SK-N-MC (cell line): ENCODE results near the gene ATP6V1G1.
A peak's percentile ranks its signal among the peaks of the same experiment; 100 is the strongest.
"Not testable (repeated sequence)": the region's sequence is repeated elsewhere in the genome, so short reads cannot be mapped to it uniquely, and the experiment has no call there.

Experiments used
- DNase-seq: peaks from one replicate; pipeline ENCODE4 v3.0.0-alpha.2; 2011; ENCODE audit warnings: low read depth, low spot score
- H3K27ac ChIP-seq: fragments of 200-600 bp; sonication (generic); 2 replicates; pipeline ENCODE4 v1.5.1; 2016; ENCODE audit warnings: mixed run types
- H3K36me3 ChIP-seq: fragments of 200-600 bp; sonication (generic); 2 replicates; pipeline ENCODE4 v1.6.1; 2017; ENCODE audit warnings: antibody characterized with exemption, low read length, mixed read lengths; ENCODE audit not compliant: insufficient read depth
- H3K4me3 ChIP-seq: fragments of 200-600 bp; sonication (generic); 2 replicates; pipeline ENCODE4 v1.5.1; 2016
- H3K9ac ChIP-seq: fragments of 200-600 bp; sonication (generic); 2 replicates; pipeline ENCODE4 v1.8.0; 2017; ENCODE audit warnings: mixed run types, mixed read lengths; ENCODE audit not compliant: insufficient read length
- H3K9me3 ChIP-seq: fragments of 200-600 bp; sonication (generic); 2 replicates; pipeline ENCODE4 v1.6.1; 2017; ENCODE audit warnings: low read depth, mild to moderate bottlenecking, antibody characterized with exemption, low read length, moderate library complexity, mixed read lengths
- EZH2 ChIP-seq: fragments of 200-600 bp; sonication (generic); IDR thresholded peaks from one replicate; pipeline ENCODE4 v1.6.1; 2017; ENCODE audit warnings: antibody characterized with exemption
- FOXP2 ChIP-seq: optimal IDR thresholded peaks from 2 replicates; pipeline ENCODE3; 2011; ENCODE audit warnings: mild to moderate bottlenecking, moderate library complexity; ENCODE audit not compliant: insufficient read depth; ENCODE audit errors: extremely low read length, control extremely low read depth
- POLR2AphosphoS5 ChIP-seq: IDR thresholded peaks from 2 replicates; pipeline ENCODE4 v1.6.1; 2012; ENCODE audit warnings: mild to moderate bottlenecking, low read depth, low read length, borderline replicate concordance

ATP6V1G1 gene

DNA sequence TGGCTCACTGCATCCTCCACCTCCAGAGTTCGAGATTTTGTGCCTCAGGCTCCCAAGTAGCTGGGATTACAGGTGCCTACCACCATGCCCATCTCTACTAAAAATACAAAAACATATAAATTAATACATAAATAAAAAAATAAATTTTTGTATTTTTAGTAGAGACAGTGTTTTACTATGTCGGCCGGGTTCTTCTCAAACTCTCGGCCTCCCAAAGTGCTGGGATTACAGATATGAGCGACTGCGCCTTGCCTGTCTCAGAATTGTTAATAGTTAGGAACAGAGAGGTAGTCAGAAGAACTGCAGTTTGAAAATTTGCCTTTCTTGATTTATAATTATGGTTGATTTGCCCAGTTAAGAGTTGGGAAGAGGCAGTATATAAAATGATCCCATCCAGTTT lies 2.8 kb downstream of the ATP6V1G1 start:
- no peak overlapping the region for H3K9ac ChIP-seq
- H3K36me3 ChIP-seq, result peaks cover 33% of the 10 kb centered on the region
- no peak for TF ChIP-seq POLR2AphosphoS5
- TF ChIP-seq EZH2, result no peak
- no peak for TF ChIP-seq FOXP2
- no peak overlapping the region for H3K4me3 ChIP-seq
- no peaks in the 10 kb centered on the region for H3K9me3 ChIP-seq
- H3K27ac ChIP-seq, result no peak overlapping the region
- no peak for DNase-seq

DNA sequence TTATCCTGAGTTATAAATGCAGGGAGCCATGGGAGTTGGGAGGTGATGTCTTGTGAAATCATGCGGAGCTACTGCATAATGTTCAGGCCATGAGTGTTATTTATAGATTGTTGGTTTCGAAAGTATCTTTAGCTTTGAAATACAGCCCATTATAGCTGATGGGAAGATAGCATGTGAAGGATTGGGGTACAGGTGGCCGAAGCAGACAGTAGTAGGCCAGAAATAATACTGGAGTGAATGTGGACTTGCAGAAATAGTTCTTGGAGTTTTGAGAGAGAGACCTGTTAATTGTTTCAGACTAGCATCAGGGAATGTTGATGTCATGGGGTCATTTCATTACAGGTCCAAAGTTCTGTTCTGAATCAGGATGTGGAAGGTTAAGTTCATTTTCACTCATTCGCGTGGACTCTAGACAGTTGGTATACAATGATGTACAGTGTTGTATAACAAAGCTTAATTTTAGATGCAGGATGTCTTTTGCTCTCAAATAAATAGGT lies 3.8 kb downstream of the ATP6V1G1 start:
- peak overlapping the region; percentile 37 for H3K9ac ChIP-seq
- DNase-seq, result no peak
- H3K4me3 ChIP-seq, result no peak overlapping the region

DNA sequence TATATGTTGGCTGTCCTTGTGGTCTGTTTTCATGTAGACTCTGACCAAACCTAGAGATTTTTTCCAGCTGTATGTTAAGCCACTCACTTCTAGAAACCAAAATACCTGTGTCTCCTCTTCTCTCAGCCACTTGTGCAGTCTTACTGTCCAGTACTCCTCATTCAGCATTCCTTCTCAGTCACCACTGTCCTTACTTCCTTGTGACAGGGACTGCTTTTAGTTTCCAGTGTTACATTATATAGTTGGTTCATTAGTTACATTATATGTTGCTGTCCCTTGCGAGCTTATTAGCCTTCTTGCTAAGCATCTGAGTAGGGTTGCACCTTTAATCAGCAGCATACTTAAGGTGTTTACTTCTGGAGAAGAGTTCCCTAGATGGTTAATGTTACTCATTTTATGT lies 4.3 kb downstream of the ATP6V1G1 start:
- TF ChIP-seq EZH2 (no peak), FOXP2 (no peak), POLR2AphosphoS5 (no peak)
- H3K27ac ChIP-seq, result no peak overlapping the region
- DNase-seq, result no peak
- no peak overlapping the region for H3K4me3 ChIP-seq
- H3K9me3 ChIP-seq, result no peaks in the 10 kb centered on the region
- H3K36me3 ChIP-seq, result peaks cover 46% of the 10 kb centered on the region
- H3K9ac ChIP-seq, result no peak overlapping the region

More for the DNA sequence above, 3.8 kb downstream of the ATP6V1G1 start:
- TF ChIP-seq EZH2, result no peak
- no peak for TF ChIP-seq FOXP2
- Histone ChIP-seq H3K9me3 (no peaks in the 10 kb centered on the region), H3K27ac (no peak overlapping the region), H3K36me3 (peaks cover 42% of the 10 kb centered on the region)

DNA sequence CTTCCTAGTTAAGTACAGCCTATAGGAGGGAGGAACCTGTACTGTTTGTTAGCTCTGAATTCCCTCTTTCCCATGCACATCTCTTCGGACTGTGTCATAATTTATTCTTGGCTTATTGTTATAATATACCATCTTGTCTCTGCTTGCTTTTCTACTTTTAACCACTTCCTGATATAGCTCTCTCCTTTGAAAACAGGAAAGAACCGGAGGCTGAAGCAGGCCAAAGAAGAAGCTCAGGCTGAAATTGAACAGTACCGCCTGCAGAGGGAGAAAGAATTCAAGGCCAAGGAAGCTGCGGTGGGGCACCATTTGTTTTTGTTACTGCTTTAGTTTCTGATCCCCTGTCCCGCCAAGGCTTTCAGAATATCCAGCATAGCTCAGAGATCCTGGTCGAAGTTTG lies 4.8 kb downstream of the ATP6V1G1 start:
- DNase-seq, result no peak
- Histone ChIP-seq H3K9me3 (no peaks in the 10 kb centered on the region), H3K27ac (no peak overlapping the region), H3K36me3 (peaks cover 49% of the 10 kb centered on the region), H3K4me3 (no peak overlapping the region), H3K9ac (no peak overlapping the region)
- no peak for TF ChIP-seq POLR2AphosphoS5
- TF ChIP-seq EZH2, result no peak
- TF ChIP-seq FOXP2, result no peak

DNA sequence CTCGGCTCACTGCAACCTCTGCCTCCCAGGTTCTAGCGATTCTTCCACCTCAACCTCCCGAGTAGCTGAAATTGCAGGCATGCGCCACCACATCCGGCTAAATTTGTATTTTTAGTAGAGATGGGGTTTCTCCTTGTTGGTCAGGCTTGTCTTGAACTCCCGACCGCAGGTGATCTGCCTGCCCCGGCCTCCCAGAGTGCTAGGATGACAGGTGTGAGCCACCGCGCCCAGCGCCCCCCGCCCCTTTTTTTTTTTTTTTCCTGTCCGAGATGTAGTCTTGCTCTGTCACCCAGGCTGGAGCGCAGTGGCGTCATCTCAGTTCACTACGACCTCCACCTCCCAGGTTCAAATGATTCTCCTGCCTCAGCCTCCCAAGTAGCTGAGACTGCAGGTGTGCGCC lies 6.6 kb downstream of the ATP6V1G1 start:
- H3K9ac ChIP-seq, result no peak overlapping the region
- no peak overlapping the region for H3K4me3 ChIP-seq
- no peaks in the 10 kb centered on the region for H3K9me3 ChIP-seq
- peaks cover 67% of the 10 kb centered on the region for H3K36me3 ChIP-seq
- H3K27ac ChIP-seq, result no peak overlapping the region
- no peak for DNase-seq
- no peak for TF ChIP-seq EZH2
- no peak for TF ChIP-seq FOXP2
- no peak for TF ChIP-seq POLR2AphosphoS5

DNA sequence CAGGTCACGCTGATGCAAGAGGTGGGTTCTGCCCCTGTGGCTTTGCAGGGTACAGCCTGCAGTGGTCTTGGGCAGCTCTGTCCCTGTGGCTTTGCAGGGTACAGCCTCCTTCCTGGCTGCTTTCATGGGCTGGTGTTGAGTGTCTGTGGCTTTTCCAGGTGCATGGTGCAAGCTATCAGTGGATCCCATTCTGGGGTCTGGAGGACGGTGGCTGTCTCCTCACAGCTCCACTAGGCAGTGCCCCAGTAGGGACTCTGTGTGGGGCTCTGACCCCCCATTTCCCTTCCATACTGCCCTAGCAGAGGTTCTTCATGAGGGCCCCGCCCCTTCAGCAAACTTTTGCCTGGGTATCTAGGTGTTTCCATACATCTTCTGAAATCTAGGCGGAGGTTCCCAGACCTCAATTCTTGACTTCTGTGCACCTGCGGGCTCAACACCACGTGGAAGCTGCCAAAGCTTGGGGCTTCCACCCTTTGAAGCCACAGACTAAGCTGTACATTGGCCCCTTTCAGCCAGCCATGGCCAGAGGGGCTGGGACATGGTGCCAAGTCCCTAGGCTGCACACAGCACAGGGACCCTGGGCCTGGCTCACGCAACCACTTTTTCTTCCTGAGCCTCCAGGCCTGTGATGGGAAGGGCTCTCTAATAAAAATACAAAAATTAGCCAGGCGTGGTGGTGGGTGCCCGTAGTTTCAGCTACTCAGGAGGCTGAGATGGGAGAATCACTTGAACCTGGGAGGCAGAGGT lies 13.1 kb downstream of the ATP6V1G1 start:
- H3K27ac ChIP-seq, DNase-seq, H3K9ac ChIP-seq, H3K9me3 ChIP-seq, H3K4me3 ChIP-seq: not testable (repeated sequence)
- H3K36me3 ChIP-seq, result peaks cover 49% of the 10 kb centered on the region

DNA sequence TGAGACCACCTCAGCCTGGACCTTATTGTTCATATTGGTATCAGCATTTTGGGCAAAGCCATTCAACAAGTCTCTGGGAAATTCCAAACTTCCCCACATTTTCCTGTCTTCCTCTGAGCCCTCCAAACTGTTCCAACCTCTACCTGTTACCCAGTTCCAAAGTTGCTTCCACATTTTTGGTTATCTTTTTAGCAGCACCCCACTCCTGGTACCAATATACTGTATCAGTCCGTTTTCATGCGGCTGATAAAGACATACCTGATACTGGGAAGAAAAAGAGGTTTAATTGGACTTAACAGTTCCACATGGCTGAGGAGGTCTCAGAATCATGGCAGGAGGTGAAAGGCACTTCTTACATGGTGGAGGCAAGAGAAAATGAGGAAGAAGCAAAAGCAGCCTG lies 14.2 kb downstream of the ATP6V1G1 start:
- H3K4me3 ChIP-seq, H3K9ac ChIP-seq, DNase-seq, H3K9me3 ChIP-seq, H3K27ac ChIP-seq: not testable (repeated sequence)
- H3K36me3 ChIP-seq, result peaks cover 40% of the 10 kb centered on the region

DNA sequence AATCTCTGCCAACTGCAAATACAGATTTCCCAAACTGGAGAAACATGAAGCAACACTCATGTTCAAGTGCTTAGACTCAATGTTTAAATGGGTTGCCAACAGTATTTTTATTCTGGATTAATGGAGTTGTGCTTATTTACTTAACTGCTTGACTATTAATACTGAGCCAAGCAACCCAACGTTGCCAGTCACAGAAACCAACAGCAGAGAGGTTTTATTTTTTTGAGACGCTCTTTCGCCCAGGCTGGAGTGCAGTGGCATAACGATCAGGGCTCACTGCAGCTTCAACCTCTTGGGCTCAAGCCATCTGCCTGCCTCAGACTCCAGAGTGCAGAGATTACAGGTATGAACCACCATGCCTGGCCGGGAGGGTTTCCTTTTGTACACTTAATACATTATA lies 15.1 kb downstream of the ATP6V1G1 start:
- H3K9me3 ChIP-seq, result no peaks in the 10 kb centered on the region
- no peak for DNase-seq
- no peak overlapping the region for H3K27ac ChIP-seq
- H3K36me3 ChIP-seq, result peaks cover 34% of the 10 kb centered on the region
- TF ChIP-seq FOXP2 (no peak), EZH2 (no peak), POLR2AphosphoS5 (no peak)
- no peak overlapping the region for H3K4me3 ChIP-seq
- no peak overlapping the region for H3K9ac ChIP-seq

DNA sequence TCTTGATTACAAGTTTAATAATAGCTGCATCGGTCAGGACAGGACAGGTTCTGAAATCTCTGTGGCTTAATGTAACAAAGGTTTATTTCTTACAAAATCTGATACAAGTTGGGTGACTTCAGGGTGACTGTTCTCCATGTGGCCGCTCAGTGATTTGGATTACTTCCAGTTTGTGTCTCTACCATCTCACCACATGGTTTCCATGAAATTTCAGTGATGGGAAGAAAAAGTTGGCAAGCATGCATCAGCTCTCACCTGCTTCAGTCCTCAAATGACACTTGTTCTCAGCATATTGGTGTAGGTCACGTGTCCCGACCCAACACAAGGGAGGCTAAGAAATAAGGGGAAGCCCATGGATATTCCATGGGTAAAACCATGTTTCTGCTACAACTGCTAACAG lies 15.7 kb downstream of the ATP6V1G1 start:
- Histone ChIP-seq H3K27ac (no peak overlapping the region), H3K36me3 (peaks cover 28% of the 10 kb centered on the region), H3K4me3 (no peak overlapping the region), H3K9ac (no peak overlapping the region), H3K9me3 (no peaks in the 10 kb centered on the region)
- no peak for DNase-seq
- TF ChIP-seq FOXP2 (no peak), POLR2AphosphoS5 (no peak), EZH2 (no peak)
